GM12865 (cell line): ENCODE data around the gene CCSAP.
A peak's percentile ranks its signal among the peaks of the same experiment; 100 is the strongest.
"Not testable (repeated sequence)": the region's sequence is repeated elsewhere in the genome, so short reads cannot be mapped to it uniquely, and the experiment has no call there.

ENCODE experiments used
- DNase-seq: peaks from one replicate; pipeline ENCODE4 v3.0.0; 2010; ENCODE audit warnings: low read depth
- H3K4me3 ChIP-seq: 2 replicates; pipeline ENCODE4 v1.5.1; 2011; ENCODE audit warnings: mild to moderate bottlenecking, low read depth, low read length, control low read depth
- TF ChIP-seq, protein P1 (sequence below): IDR thresholded peaks from 2 replicates; pipeline ENCODE4 v1.5.1; 2011; ENCODE audit warnings: low read length, control low read depth, low read depth, inconsistent platforms; ENCODE audit not compliant: insufficient read depth; ENCODE audit errors: missing control alignments

CCSAP gene

DNA sequence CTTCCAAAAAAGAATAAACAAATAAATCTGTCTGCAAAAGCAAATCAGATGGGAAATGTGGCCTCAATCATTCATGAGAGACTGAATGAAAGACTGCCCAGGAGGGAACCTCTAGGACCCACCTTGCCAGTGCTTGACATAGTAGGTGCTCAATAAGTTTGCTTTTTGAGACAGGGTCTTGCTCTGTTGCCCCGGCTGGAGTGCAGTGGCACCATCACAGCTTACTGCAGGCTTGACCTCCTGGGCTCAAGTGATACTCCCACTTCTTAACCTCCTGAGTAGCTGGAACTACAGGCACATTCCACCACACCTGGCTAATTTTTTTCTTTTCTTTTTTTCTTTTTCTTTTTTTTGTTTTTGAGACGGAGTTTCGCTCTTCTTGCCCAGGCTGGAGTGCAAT, 40.3 kb upstream of the CCSAP start:
- no peak overlapping the region for H3K4me3 ChIP-seq
- no peak for DNase-seq
- TF ChIP-seq, protein P1, sequence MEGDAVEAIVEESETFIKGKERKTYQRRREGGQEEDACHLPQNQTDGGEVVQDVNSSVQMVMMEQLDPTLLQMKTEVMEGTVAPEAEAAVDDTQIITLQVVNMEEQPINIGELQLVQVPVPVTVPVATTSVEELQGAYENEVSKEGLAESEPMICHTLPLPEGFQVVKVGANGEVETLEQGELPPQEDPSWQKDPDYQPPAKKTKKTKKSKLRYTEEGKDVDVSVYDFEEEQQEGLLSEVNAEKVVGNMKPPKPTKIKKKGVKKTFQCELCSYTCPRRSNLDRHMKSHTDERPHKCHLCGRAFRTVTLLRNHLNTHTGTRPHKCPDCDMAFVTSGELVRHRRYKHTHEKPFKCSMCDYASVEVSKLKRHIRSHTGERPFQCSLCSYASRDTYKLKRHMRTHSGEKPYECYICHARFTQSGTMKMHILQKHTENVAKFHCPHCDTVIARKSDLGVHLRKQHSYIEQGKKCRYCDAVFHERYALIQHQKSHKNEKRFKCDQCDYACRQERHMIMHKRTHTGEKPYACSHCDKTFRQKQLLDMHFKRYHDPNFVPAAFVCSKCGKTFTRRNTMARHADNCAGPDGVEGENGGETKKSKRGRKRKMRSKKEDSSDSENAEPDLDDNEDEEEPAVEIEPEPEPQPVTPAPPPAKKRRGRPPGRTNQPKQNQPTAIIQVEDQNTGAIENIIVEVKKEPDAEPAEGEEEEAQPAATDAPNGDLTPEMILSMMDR: no peak

DNA sequence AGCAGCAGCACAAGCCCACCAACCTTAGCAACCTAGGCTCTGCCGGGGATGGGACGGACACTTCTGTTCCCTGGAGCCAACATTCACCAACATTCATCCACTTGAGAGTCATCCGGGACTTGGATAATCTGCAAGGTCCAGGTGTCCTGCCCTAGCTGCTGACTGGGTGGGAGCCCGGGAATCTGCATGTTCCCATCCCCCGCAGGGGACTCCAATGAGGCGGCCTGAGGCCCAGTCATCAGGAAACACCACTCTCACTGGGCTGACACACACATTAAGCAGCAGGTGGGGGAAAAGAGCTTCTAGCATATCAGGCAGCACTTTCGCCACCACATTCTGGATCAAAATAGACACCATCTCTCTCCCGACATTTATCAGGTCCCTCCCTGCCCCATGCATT, 38.4 kb upstream of the CCSAP start:
- H3K4me3 ChIP-seq: no peak overlapping the region
- no peak for DNase-seq
- TF ChIP-seq, protein P1: no peak

DNA sequence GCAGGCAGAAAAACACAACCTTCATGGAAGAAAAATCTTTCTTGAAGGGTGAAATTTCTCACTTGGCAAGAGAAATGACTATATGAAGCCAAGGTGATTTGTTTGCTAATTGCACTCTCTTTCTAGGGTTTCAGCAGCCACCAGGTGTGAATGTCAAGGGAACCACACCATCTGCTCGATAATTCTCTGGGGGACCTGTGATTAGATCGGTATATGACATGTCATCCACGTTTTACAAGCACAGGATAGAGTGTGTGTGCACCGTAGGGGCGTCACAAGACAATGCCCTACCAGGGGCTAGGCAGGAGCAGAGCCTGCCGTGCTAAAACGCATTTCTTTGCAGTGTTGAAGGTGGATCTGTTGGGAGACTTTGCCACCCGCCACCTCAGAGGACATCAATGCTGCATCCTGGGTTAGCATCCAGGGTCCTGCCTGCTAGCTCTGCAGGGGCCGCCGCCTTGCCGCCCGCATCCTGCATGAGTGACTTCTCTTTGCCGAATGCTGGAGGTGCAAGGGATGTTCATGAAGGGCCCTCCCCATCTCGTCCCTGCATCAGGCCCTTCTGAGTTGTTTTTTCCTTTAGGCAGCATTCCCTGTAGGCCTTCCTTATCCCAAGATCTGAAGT, 37.8 kb upstream of the CCSAP start:
- peak; percentile 13 for DNase-seq

DNA sequence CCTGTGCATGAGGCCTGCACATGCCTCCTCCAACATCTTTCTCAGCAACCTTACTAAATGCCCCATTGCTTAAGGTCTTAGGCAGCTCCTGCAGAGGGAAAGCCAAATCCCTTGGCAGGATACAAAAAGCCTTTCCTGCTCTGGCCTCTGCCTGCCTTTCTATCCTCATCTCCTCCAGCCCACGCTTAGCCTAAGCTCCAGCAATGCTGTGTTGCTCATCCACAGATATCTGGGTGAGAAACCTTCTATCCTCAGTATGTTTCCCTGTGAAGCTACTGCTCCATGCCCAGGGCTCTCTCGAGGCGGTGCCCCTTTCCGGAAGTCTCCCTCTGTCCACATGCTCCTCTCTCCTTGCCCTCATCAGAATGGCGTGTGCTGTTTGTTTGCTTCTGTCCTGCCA, 37.0 kb upstream of the CCSAP start:
- H3K4me3 ChIP-seq: no peak overlapping the region
- no peak for DNase-seq
- TF ChIP-seq, protein P1: no peak

More for the DNA sequence above, 37.8 kb upstream of the CCSAP start:
- TF ChIP-seq, protein P1: no peak
- H3K4me3 ChIP-seq: no peak overlapping the region

DNA sequence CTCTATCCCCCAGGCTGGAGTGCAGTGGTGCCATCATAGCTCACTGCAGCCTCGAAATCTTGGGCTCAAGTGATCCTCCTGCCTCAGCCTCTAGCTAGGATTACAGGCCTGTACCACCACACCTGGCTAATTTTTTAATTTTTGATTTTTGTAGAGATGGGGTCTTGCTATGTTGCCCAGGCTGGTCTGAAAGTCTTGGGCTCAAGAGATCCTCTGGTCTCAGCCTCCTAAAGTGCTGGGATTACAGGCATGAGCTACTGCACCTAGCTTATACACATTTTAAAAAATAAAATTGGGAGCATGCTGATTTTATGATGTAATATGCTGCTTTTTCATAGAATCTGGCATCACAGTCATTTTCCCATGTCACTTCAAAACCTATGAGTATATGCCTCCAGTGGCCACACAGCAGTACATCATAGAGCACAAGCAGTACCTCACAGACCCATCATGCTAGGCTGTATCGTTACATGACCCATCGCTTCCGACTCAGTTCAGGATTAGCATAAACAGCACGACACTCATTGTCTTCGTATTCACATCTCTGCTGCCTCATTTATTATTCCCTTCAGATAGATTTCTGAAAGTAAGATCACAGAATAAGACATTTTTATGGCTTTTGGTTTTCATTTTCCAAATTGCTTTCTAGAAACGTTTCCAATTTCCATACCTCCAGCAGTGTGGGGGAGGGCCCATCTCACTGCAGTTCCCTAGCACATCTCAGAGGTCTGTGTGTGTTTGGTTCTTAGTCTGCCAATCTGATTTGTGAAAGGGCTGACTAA, 35.9 kb upstream of the CCSAP start:
- no peak overlapping the region for H3K4me3 ChIP-seq
- no peak for DNase-seq
- TF ChIP-seq, protein P1: no peak

DNA sequence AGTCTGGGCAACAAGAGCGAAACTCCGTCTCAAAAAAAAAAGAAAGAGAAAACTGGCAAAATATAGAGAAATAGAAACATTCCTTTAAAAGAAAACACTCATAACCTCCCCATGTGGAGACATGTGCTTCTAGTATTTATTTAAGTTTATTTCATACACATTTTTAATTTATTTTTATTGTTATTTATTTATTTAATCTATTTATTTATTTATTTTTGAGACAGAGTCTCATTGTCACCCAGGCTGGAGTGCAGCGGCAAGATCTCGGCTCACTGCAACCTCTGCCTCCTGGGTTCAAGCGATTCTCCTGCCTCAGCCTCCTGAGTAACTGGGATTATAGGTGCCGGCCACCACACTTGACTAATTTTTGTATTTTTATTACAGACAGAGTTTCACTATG, 35.2 kb upstream of the CCSAP start:
- DNase-seq, H3K4me3 ChIP-seq: not testable (repeated sequence)

DNA sequence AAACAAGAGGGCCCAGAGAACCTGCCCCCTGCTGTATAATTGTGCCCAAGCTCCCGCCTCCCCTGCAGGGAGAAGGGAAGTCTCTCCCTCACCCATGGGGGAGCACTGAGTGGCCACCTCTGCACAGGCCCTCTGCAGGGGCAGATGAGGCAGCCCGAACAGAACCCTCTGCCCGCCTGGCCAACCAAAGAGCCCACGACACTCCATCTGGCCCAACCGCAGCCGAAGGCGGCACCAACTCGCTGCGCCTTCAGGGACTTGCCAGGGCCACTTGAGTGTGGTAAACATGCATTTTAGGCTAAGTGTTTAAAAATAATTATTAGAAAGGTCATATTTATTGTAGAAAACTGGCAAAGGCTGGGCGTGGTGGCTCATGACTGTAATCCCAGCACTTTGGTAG, 34.6 kb upstream of the CCSAP start:
- H3K4me3 ChIP-seq: no peak overlapping the region
- TF ChIP-seq, protein P1: no peak
- DNase-seq: no peak
